ENCODE measurements around the gene WDR64. TPM values are rescaled to one million over a fixed set of nuclear protein-coding genes. Genes with fewer than 3 reads are reported as not detected.
"Not testable (repeated sequence)": the region's sequence is repeated elsewhere in the genome, so short reads cannot be mapped to it uniquely, and the experiment has no call there.

Gene WDR64
- total RNA-seq, 4 donors from 2014 or later, result not detected

- Histone ChIP-seq H3K4me1 (no peaks in the 10 kb centered on the region), H3K27me3 (no peaks in the 10 kb centered on the region), H3K9me3 (no peaks in the 10 kb centered on the region), H3K27ac (no peak overlapping the region), H3K4me3 (no peak overlapping the region), H3K36me3 (no peaks in the 10 kb centered on the region)
- DNase-seq (ENCODE audit: low spot score in 2 of 2), result no peak
- TF ChIP-seq CTCF (IDR thresholded peaks at IDR 0.05) (no peak), POLR2A (IDR thresholded peaks at IDR 0.05) (no peak), POLR2AphosphoS5 (IDR thresholded peaks at IDR 0.05) (no peak), EP300 (IDR thresholded peaks at IDR 0.05) (no peak)
- 71% methylated on average over 4 of the region's 4 CpGs for WGBS
Observed at GRCh38 chr1:241787691-241788090, 135.6 kb downstream of the WDR64 start.

GRCh38 chr1:241789061-241789460, 137.0 kb downstream of the WDR64 start:
- no peaks in the 10 kb centered on the region for H3K36me3 ChIP-seq
- no peak overlapping the region for H3K4me3 ChIP-seq
- DNase-seq (ENCODE audit: low spot score in 2 of 2), result no peak
- H3K4me1 ChIP-seq, result no peaks in the 10 kb centered on the region
- 71% methylated on average over 2 of the region's 2 CpGs for WGBS
- H3K9me3 ChIP-seq, result no peaks in the 10 kb centered on the region
- no peaks in the 10 kb centered on the region for H3K27me3 ChIP-seq
- no peak overlapping the region for H3K27ac ChIP-seq
- no peak for TF ChIP-seq POLR2A (IDR thresholded peaks at IDR 0.05)
- no peak for TF ChIP-seq CTCF (IDR thresholded peaks at IDR 0.05)
- TF ChIP-seq POLR2AphosphoS5 (IDR thresholded peaks at IDR 0.05), result no peak
- TF ChIP-seq EP300 (IDR thresholded peaks at IDR 0.05), result no peak

GRCh38 chr1:241799416-241799815, 147.3 kb downstream of the WDR64 start:
- 97% methylated on average over 1 of the region's 1 CpG for WGBS

GRCh38 chr1:241800640-241801039, 148.6 kb downstream of the WDR64 start:
- no peak overlapping the region for H3K4me3 ChIP-seq
- no peaks in the 10 kb centered on the region for H3K9me3 ChIP-seq
- no peaks in the 10 kb centered on the region for H3K36me3 ChIP-seq
- H3K4me1 ChIP-seq, result no peaks in the 10 kb centered on the region
- H3K27ac ChIP-seq, result no peak overlapping the region
- TF ChIP-seq EP300 (IDR thresholded peaks at IDR 0.05), result no peak
- no peak for TF ChIP-seq CTCF (IDR thresholded peaks at IDR 0.05)
- TF ChIP-seq POLR2AphosphoS5 (IDR thresholded peaks at IDR 0.05), result no peak
- no peak for TF ChIP-seq POLR2A (IDR thresholded peaks at IDR 0.05)
- WGBS, result 90% methylated on average over 3 of the region's 3 CpGs
- DNase-seq (ENCODE audit: low spot score in 2 of 2), result no peak
- H3K27me3 ChIP-seq, result no peaks in the 10 kb centered on the region

More at GRCh38 chr1:241799416-241799815, 147.3 kb downstream of the WDR64 start:
- H3K27ac ChIP-seq, result no peak overlapping the region
- TF ChIP-seq POLR2A (IDR thresholded peaks at IDR 0.05) (no peak), EP300 (IDR thresholded peaks at IDR 0.05) (no peak), CTCF (IDR thresholded peaks at IDR 0.05) (no peak), POLR2AphosphoS5 (IDR thresholded peaks at IDR 0.05) (no peak)
- no peaks in the 10 kb centered on the region for H3K27me3 ChIP-seq
- no peaks in the 10 kb centered on the region for H3K4me1 ChIP-seq
- H3K9me3 ChIP-seq, result no peaks in the 10 kb centered on the region
- H3K4me3 ChIP-seq, result no peak overlapping the region
- H3K36me3 ChIP-seq, result no peaks in the 10 kb centered on the region
- no peak for DNase-seq (ENCODE audit: low spot score in 2 of 2)

- WGBS, result 86% methylated on average over 3 of the region's 3 CpGs
Observed at GRCh38 chr1:241802863-241803262, 150.8 kb downstream of the WDR64 start.

GRCh38 chr1:241804706-241805105, 152.6 kb downstream of the WDR64 start:
- H3K9me3 ChIP-seq; H3K27me3 ChIP-seq; H3K4me1 ChIP-seq; H3K27ac ChIP-seq; H3K4me3 ChIP-seq; DNase-seq (ENCODE audit: low spot score in 2 of 2); H3K36me3 ChIP-seq: not testable (repeated sequence)
- WGBS, result 88% methylated on average over 4 of the region's 4 CpGs

More at GRCh38 chr1:241802863-241803262, 150.8 kb downstream of the WDR64 start:
- Histone ChIP-seq H3K4me1 (no peaks in the 10 kb centered on the region), H3K4me3 (no peak overlapping the region), H3K27me3 (no peaks in the 10 kb centered on the region), H3K27ac (no peak overlapping the region), H3K36me3 (no peaks in the 10 kb centered on the region), H3K9me3 (no peaks in the 10 kb centered on the region)
- DNase-seq (ENCODE audit: low spot score in 2 of 2), result no peak
- TF ChIP-seq CTCF (IDR thresholded peaks at IDR 0.05), result no peak
- TF ChIP-seq POLR2AphosphoS5 (IDR thresholded peaks at IDR 0.05), result no peak
- no peak for TF ChIP-seq POLR2A (IDR thresholded peaks at IDR 0.05)
- TF ChIP-seq EP300 (IDR thresholded peaks at IDR 0.05), result no peak
